ENCODE data around the gene PRMT5.
"Not testable (repeated sequence)": the region's sequence is repeated elsewhere in the genome, so short reads cannot be mapped to it uniquely, and the experiment has no call there.

The PRMT5 gene

GRCh38 chr14:22973217-22974032 is 44.2 kb upstream of the PRMT5 start:
- TF ChIP-seq, protein P1, sequence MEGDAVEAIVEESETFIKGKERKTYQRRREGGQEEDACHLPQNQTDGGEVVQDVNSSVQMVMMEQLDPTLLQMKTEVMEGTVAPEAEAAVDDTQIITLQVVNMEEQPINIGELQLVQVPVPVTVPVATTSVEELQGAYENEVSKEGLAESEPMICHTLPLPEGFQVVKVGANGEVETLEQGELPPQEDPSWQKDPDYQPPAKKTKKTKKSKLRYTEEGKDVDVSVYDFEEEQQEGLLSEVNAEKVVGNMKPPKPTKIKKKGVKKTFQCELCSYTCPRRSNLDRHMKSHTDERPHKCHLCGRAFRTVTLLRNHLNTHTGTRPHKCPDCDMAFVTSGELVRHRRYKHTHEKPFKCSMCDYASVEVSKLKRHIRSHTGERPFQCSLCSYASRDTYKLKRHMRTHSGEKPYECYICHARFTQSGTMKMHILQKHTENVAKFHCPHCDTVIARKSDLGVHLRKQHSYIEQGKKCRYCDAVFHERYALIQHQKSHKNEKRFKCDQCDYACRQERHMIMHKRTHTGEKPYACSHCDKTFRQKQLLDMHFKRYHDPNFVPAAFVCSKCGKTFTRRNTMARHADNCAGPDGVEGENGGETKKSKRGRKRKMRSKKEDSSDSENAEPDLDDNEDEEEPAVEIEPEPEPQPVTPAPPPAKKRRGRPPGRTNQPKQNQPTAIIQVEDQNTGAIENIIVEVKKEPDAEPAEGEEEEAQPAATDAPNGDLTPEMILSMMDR (IDR thresholded peaks at IDR 0.05; ENCODE audit: low read depth, low read length): peak; percentile 65
- no peak for DNase-seq (ENCODE audit: extremely low read depth, low read depth)

- DNase-seq (ENCODE audit: extremely low read depth, low read depth): no peak
- TF ChIP-seq, protein P1 (IDR thresholded peaks at IDR 0.05; ENCODE audit: low read depth, low read length): no peak
These were observed 43.2 kb upstream of the PRMT5 start for GRCh38 chr14:22972313-22972930.

DNA sequence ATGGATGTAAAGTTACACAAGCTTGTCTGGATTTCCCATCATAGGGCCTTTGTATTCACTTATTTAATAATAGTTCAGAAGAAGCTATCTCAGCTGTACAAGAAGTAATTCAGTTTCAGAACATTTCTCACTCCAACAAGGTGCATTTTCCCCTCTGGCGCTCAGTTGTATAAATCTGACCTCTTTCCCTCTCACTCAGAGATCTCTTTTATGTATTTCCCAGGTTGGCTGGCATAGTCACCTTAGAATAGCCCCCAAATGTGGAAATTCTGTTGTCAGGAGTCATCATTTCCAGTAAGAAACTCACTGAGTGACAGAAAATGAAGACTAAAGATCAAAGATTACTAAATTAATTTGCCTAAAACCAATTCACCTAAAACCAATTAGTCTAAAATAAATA is 42.0 kb upstream of the PRMT5 start:
- no peak for DNase-seq (ENCODE audit: extremely low read depth, low read depth)
- TF ChIP-seq, protein P1 (IDR thresholded peaks at IDR 0.05; ENCODE audit: low read depth, low read length): no peak

DNA sequence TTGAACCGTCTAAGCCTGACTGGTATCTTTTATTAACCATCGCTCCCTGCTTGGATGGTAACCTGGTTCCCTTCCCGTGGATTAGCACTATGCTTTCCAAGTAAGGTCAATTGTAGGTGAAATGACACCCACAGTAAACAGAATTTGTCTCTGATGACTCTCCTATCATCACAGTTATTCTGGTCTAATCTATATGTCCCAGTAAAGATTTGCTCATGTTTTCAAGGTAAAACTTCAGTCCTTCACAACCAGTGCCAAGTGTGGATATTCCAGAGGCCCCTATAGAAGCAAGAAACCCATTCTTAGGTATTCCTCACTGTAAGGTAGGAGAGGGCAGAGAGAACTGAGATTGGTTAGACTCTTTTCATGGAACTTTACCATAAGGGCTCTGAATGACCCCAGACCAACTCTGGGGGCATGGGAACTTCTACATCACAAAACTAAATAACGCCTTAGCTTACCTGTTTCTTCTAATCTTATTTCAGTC is 37.6 kb upstream of the PRMT5 start:
- DNase-seq (ENCODE audit: extremely low read depth, low read depth): no peak
- TF ChIP-seq, protein P1 (IDR thresholded peaks at IDR 0.05; ENCODE audit: low read depth, low read length): no peak

- not testable (repeated sequence) for DNase-seq (ENCODE audit: extremely low read depth, low read depth)
These were observed 37.0 kb upstream of the PRMT5 start for GRCh38 chr14:22965916-22966782.

DNA sequence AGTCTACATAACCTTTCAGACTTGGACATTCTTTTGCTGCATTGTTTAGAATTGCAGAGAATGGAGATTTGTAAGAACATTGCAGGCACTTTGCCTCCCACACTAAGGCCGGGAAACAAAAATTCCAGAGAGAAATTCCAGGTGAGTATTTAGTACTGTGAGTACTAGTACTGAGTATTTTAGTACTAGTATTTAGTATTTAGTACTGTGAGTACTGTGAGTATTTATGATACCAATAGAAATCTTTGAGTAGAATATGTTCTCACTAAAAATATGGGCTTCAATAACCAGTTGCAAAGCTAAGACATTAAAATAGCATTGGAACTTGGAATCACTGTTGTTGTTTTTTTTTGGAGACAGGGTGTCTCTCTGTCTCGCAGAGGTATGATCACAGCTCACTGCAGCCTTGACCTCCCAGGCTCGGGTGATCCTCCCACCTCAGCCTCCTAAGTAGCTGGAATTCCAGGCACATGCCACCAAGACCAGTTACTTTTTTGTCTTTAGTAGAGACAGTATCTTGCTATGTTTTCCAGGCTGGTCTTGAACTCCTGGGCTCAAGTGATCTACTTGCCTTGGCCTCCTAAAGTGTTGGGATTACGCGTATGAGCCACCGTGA is 33.0 kb upstream of the PRMT5 start:
- TF ChIP-seq, protein P1 (IDR thresholded peaks at IDR 0.05; ENCODE audit: low read depth, low read length): no peak
- DNase-seq (ENCODE audit: extremely low read depth, low read depth): no peak
